DOHH2 (cell line): ENCODE results near the gene PHKA2.

Source experiments
- H3F3A ChIP-seq: fragments of 200-600 bp; sonication (generic), shearing (Covaris generic); 2 replicates; pipeline ENCODE4 v1.6.0; 2016; ENCODE audit warnings: antibody characterized with exemption, mild to moderate bottlenecking; ENCODE audit not compliant: control insufficient read depth, insufficient read depth
- H3K27ac ChIP-seq: fragments of 200-600 bp; sonication (generic); 2 replicates; pipeline ENCODE4 v1.5.1; 2014; ENCODE audit warnings: low read depth, mild to moderate bottlenecking, low read length, moderate library complexity
- H3K27me3 ChIP-seq: fragments of 200-600 bp; sonication (generic); 2 replicates; pipeline ENCODE4 v1.6.1; 2014; ENCODE audit warnings: mild to moderate bottlenecking, low read length, mixed read lengths; ENCODE audit not compliant: control insufficient read depth
- H3K36me3 ChIP-seq: fragments of 200-600 bp; sonication (generic); 2 replicates; pipeline ENCODE4 v1.6.1; 2014; ENCODE audit warnings: mild to moderate bottlenecking, low read length, moderate library complexity, mixed read lengths; ENCODE audit not compliant: control insufficient read depth
- H3K4me1 ChIP-seq: fragments of 200-600 bp; sonication (generic); 2 replicates; pipeline ENCODE4 v1.6.1; 2014; ENCODE audit warnings: mild to moderate bottlenecking, low read length, mixed read lengths; ENCODE audit not compliant: control insufficient read depth
- H3K4me2 ChIP-seq: fragments of 200-600 bp; sonication (generic); 2 replicates; pipeline ENCODE4 v1.6.0; 2014; ENCODE audit warnings: mild to moderate bottlenecking, low read length, moderate library complexity
- H3K4me3 ChIP-seq: fragments of 200-600 bp; sonication (generic); 2 replicates; pipeline ENCODE4 v1.5.1; 2014; ENCODE audit warnings: mild to moderate bottlenecking, low read length, mixed read lengths
- H3K79me2 ChIP-seq: fragments of 200-600 bp; sonication (generic); 2 replicates; pipeline ENCODE4 v1.6.1; 2014; ENCODE audit warnings: mild to moderate bottlenecking, low read length, mixed read lengths; ENCODE audit not compliant: control insufficient read depth
- H3K9me2 ChIP-seq: fragments of 200-600 bp; sonication (generic); replicated peaks from 2 replicates; pipeline ENCODE4 v1.6.1; 2014; ENCODE audit warnings: mild to moderate bottlenecking, low read length, mixed read lengths; ENCODE audit not compliant: control insufficient read depth
- H3K9me3 ChIP-seq: fragments of 200-600 bp; sonication (generic); 2 replicates; pipeline ENCODE4 v1.6.1; 2014; ENCODE audit warnings: antibody characterized with exemption, low read length, mixed read lengths; ENCODE audit not compliant: control insufficient read depth, insufficient read depth
- H4K20me1 ChIP-seq: fragments of 200-600 bp; sonication (generic); 2 replicates; pipeline ENCODE4 v1.6.0; 2014; ENCODE audit warnings: low read depth, mild to moderate bottlenecking, antibody characterized with exemption, low read length, moderate library complexity; ENCODE audit not compliant: control insufficient read depth, insufficient read depth
- EZH2phosphoT487 ChIP-seq: fragments of 200-600 bp; sonication (generic); IDR thresholded peaks from 2 replicates; pipeline ENCODE4 v1.6.1; 2017; ENCODE audit warnings: borderline replicate concordance, mild to moderate bottlenecking, antibody characterized with exemption, low read length, moderate library complexity, mixed read lengths
- TF ChIP-seq, protein P1 (sequence below): fragments of 200-600 bp; sonication (generic); IDR thresholded peaks from one replicate; pipeline ENCODE4 v1.5.1; 2014; ENCODE audit warnings: antibody characterized with exemption, mild to moderate bottlenecking, low read depth, low read length; ENCODE audit not compliant: poor library complexity, severe bottlenecking

The PHKA2 gene

DNA sequence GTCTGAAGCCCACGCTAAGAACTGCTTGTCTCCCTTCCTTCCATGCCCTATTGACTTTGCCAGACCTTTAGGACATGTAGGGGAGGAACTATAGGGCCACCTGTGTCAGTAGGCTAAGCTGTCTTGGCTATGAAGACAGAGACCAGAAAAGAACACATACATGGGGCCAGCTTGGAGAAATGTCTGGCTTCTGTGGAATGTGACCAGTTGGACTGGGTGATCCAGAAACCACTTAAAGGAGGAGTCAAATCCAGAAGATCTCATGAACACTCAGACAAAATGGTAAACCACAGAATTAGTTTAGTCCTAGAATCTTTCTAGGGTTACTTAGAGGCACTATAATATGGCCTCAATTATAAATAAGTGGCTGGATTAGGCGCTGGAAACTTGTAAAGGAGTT, 42.0 kb downstream of the PHKA2 start:
- Histone ChIP-seq H3F3A (no peaks in the 10 kb centered on the region), H3K4me2 (no peak overlapping the region), H3K9me3 (no peaks in the 10 kb centered on the region), H4K20me1 (no peaks in the 10 kb centered on the region), H3K4me1 (no peaks in the 10 kb centered on the region), H3K27ac (no peak overlapping the region), H3K4me3 (no peak overlapping the region), H3K9me2 (no peaks in the 10 kb centered on the region), H3K79me2 (no peaks in the 10 kb centered on the region), H3K36me3 (0 out of 2 replicates have a peak, but pooled peaks cover 2% of the 10 kb centered on the region), H3K27me3 (no peaks in the 10 kb centered on the region)
- no peak for TF ChIP-seq EZH2phosphoT487
- TF ChIP-seq, protein P1, sequence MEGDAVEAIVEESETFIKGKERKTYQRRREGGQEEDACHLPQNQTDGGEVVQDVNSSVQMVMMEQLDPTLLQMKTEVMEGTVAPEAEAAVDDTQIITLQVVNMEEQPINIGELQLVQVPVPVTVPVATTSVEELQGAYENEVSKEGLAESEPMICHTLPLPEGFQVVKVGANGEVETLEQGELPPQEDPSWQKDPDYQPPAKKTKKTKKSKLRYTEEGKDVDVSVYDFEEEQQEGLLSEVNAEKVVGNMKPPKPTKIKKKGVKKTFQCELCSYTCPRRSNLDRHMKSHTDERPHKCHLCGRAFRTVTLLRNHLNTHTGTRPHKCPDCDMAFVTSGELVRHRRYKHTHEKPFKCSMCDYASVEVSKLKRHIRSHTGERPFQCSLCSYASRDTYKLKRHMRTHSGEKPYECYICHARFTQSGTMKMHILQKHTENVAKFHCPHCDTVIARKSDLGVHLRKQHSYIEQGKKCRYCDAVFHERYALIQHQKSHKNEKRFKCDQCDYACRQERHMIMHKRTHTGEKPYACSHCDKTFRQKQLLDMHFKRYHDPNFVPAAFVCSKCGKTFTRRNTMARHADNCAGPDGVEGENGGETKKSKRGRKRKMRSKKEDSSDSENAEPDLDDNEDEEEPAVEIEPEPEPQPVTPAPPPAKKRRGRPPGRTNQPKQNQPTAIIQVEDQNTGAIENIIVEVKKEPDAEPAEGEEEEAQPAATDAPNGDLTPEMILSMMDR, result no peak

DNA sequence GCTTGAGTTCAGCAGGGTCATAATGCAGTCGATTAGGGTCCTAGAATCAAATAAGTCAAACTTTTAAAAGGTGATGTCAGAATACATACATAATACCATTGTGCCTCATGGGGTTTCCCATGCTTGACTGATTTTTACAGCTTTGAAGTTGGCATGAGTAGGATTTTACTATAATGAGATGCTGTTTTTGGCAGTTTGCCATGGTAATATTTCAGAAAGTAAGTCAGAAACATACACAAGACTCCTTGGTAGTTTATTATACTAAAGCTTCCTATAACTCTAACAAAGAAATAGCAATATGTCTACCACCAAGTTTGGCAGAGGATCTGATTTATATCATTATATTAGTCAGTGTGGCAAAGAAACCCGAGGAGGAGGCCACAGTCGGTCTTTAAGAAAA, 45.2 kb downstream of the PHKA2 start:
- Histone ChIP-seq H3K9me3 (no peaks in the 10 kb centered on the region), H3K9me2 (no peaks in the 10 kb centered on the region), H3K4me2 (no peak overlapping the region), H3K27ac (no peak overlapping the region), H3F3A (no peaks in the 10 kb centered on the region), H3K4me3 (no peak overlapping the region), H3K27me3 (no peaks in the 10 kb centered on the region), H3K4me1 (no peaks in the 10 kb centered on the region), H3K79me2 (no peaks in the 10 kb centered on the region), H3K36me3 (0 out of 2 replicates have a peak, but pooled peaks cover 2% of the 10 kb centered on the region), H4K20me1 (no peaks in the 10 kb centered on the region)
- TF ChIP-seq, protein P1, result no peak

DNA sequence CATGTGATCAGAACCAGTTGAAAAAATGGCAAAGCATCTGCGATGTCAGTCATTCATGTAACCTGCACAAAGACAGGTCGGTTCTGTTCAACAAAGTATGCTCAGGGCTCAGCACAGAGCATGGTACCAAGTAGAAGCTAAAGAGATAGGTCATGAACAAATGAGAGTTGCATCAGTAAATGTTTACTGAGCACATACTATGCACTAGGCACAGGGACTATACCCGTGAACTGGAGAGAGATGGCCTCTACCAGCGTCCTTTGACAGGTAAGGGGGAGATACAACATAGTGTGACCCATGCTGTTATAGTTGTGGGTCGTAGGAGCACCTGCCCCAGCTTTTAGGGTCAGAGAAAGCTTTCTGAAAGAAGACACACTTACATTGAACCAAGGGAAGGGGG, 46.7 kb downstream of the PHKA2 start:
- Histone ChIP-seq H3K4me1 (no peaks in the 10 kb centered on the region), H3K9me3 (no peaks in the 10 kb centered on the region), H3K4me3 (no peak overlapping the region), H3K36me3 (no peaks in the 10 kb centered on the region), H4K20me1 (no peaks in the 10 kb centered on the region), H3F3A (no peaks in the 10 kb centered on the region), H3K4me2 (no peak overlapping the region), H3K79me2 (no peaks in the 10 kb centered on the region), H3K27ac (no peak overlapping the region), H3K27me3 (no peaks in the 10 kb centered on the region), H3K9me2 (no peaks in the 10 kb centered on the region)
- no peak for TF ChIP-seq EZH2phosphoT487
- TF ChIP-seq, protein P1, result no peak

DNA sequence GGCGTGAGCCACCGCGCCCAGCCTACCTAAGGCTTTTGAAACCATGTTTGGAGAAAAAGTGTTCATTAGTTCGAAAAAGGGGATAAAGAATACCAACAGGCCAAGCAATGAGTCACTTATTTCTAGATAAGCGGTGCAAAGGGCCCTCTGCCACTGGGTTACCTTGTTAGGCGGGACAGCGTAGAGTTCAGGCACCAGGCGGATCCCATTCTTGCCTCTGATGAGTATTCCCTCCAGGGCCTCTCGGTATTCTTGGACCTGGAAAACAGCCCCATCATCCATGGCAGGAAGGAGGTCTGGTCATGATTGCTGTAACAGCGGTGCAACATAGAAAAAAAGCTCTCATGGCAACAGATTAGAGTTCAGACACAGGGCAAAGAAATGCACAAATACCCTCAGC, 48.0 kb downstream of the PHKA2 start:
- Histone ChIP-seq H3K4me1 (no peaks in the 10 kb centered on the region), H3K79me2 (no peaks in the 10 kb centered on the region), H3F3A (no peaks in the 10 kb centered on the region), H3K27me3 (no peaks in the 10 kb centered on the region), H3K4me3 (no peak overlapping the region), H3K27ac (no peak overlapping the region), H3K36me3 (no peaks in the 10 kb centered on the region), H3K4me2 (no peak overlapping the region), H3K9me3 (no peaks in the 10 kb centered on the region), H4K20me1 (no peaks in the 10 kb centered on the region), H3K9me2 (no peaks in the 10 kb centered on the region)
- TF ChIP-seq EZH2phosphoT487, result no peak
- TF ChIP-seq, protein P1, result no peak
